NCI-H128 (cell line): ENCODE results near the gene MRPL17.

Source experiments
- DNase-seq: peaks from one replicate; lab custom pipeline; 2025; ENCODE audit not compliant: unreplicated experiment; lab: John Stamatoyannopoulos, UW

The MRPL17 gene

DNA sequence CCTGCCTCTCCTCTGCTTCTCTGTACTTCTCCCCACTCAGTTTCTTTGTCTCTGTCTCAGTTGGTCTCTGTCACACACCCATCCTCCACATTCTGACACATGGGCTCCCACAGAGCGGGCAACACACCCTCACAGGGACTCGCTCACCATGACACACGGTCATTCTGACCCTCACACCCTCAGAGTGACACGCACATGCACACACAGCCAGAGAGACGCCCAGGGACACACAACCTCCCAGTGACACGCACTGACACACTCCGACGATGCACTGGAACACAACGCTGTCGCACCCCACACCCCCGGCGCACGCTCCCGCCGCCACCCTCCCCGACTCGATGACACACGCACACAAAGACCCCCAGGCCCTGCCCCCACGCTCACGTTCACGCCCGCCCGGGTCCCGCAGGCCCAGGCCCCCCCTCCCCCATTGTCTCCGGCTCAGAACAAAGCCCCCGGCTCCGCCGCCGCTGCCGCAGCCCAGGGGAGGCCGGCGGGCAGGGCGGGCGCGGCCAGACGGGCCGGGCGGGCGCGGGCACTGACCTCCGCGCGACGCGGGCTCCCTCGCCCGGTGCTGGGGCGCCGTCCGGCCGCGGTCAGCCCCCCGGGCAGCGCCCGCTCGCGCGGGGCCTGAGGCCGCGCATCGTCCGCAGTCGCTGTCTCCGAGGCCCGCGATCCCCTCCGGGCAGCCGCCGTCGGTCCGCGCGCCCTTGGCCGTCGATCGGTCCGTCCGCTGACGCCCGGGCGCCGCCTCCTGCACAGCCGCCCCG is 27.9 kb downstream of the MRPL17 start:
- no peak for DNase-seq

DNA sequence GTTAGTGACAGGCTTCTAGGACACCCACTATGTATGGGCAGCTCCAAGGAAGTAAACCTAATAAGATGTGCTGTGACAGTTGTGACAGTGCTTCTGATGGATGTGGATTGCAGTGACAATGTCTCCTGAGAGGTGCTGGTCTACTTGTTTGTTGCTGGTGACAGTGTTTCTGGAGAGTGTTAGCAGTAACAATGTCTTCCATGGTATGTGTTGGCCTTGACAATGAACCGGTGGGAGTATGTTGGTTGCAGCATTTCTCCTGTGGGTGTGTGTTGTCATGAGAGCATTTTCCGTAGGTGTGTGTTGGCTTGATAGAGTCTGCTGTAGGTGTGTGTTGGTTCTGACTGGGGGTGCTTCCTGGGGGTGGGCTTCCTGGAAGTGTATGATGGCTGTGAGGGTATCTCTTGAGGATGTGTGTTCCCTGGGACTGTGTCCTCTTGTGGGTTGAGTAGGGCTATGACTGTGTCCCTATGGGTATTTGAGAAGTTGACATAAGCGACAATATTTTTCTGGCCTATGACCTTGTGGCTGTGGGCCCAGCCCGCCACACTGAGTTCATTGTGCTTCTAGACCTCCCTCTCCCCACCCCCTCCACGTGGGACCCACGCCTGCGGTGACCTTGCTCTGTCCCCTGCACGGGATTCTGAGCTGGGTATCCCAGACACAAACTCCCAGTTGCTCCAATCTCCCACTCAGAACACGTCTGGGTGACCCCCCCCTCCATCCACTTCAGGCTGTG is 28.7 kb downstream of the MRPL17 start:
- no peak for DNase-seq

DNA sequence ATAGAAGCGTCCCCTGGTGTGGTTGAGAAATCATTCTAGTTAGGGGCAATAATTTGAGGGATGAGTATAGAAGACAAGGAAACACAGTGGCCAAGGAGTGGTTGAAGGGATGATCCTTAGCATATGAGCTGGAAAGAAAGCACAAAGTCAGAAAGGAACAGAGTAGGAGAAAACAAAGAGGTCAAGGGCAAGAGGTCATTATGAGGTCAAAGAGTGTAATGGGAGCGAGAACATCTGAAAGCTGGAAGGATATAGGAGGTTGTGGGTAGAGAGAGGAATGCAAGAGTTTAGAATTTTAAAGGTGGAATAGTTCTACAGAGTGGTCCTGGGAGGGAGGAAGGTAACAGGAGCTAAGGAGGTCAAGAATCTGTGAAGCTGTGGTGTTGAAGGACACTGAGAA is 29.5 kb downstream of the MRPL17 start:
- no peak for DNase-seq

DNA sequence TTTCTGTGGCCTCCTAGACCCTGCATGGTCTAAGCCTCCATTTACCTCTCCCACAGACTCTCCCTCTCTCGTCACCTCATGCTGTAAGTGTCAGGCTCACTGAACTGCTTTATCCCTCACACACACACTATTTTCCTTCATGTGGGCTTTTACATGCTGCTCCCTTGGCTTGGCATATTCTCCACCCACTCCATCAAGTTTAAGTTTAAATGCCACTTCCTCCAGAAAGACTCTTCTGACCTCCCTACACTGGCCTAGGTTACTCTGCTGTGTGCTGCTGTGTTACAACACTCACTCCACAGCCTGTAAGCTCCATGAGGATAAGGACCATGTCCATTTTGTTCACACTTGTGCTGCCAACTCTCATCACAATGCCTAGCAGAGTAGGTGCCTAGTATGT is 30.0 kb downstream of the MRPL17 start:
- no peak for DNase-seq

DNA sequence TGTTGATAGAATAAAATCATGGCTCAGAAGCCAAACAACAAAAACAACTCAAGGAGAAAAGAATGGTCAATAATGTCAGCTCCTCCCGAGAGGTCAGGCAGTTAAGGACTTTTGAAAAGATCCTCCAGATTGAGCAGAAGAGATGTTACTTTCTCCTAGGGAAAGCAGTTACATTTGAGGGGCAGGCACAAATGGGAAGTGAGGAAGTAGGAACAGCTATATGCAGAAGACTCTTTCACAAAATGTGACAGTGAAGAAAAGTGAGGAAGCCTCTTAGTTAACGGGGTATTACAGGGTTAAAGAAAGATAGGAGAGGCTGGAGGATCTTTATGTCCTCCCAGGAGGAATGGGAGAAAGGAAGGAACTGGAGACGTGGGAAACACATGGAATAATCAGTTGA is 31.0 kb downstream of the MRPL17 start:
- DNase-seq, result no peak

DNA sequence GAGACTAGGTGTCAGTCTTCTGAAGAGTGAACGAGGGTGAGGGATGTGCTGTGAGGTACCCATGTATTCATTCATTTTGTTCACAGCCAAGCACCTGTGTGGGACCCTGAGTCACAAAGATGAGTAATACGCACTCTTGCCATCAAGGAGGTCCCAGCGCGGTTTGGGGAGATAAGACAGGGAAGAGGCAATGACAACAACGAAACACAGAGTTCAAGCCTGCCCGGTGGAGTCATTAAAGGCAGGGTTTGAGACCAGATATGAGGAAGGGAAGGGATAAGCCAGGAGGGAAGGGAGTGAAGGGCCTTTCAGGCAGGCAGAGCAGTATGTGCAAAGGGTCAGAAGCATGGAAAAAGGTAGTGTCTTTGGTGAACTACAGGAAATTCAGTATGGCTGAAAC is 32.2 kb downstream of the MRPL17 start:
- no peak for DNase-seq

DNA sequence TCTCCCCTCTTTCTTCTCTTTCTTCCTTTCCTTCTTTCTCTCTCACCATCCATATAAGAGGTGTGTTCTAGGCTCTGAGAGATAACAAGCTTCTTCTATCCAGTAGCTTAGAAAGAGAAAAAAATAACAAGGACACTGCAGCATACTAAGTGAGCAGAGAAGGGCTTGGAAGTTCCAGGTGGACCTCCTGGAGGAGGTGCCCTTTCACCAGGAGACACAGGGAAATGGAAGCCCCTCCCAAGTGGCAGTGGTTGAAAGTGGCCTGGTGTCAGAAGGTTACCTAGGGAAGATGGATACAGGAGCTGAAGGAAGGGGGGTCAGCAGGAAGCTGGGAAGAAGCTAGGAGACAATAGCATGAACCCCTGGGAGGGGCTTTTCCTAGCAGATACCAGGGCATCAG is 33.0 kb downstream of the MRPL17 start:
- no peak for DNase-seq

DNA sequence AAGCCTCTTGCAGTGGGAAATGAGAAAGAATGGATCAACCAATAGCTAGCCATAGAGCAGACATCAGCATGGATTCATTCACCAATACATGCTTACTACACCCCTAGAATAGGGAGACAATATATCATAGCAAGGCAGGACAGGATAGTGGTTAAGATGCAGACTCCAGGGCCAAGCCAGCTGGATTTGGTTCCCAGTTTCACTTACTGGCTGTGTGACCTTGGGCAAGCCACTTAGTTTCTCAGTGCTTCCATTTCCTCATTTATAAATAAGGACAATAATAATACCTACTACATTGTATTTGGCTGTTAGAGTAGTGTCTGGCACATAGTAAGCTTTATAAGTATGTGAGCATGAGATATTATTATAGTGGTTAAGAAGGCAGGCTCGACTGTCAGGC is 34.6 kb downstream of the MRPL17 start:
- DNase-seq, result no peak

DNA sequence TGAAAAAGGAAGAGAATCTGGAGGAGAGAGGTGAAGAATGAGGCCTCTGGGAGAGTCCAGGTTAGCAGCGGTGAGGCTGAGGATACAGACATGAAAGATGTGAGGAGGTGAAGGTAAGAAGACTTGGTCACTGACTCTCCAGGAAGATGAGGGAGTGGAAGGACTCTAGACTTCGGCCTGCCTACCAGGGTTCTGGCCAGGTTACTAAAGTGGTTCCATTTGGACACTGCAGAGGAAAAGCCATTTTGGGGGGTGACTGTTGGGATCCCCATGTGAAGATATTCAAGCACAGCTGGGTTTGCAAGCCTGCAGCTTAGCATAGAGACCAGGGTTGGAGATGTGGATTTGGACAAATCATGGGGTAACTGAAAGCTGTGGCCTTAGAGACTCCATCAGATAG is 35.3 kb downstream of the MRPL17 start:
- DNase-seq, result no peak

DNA sequence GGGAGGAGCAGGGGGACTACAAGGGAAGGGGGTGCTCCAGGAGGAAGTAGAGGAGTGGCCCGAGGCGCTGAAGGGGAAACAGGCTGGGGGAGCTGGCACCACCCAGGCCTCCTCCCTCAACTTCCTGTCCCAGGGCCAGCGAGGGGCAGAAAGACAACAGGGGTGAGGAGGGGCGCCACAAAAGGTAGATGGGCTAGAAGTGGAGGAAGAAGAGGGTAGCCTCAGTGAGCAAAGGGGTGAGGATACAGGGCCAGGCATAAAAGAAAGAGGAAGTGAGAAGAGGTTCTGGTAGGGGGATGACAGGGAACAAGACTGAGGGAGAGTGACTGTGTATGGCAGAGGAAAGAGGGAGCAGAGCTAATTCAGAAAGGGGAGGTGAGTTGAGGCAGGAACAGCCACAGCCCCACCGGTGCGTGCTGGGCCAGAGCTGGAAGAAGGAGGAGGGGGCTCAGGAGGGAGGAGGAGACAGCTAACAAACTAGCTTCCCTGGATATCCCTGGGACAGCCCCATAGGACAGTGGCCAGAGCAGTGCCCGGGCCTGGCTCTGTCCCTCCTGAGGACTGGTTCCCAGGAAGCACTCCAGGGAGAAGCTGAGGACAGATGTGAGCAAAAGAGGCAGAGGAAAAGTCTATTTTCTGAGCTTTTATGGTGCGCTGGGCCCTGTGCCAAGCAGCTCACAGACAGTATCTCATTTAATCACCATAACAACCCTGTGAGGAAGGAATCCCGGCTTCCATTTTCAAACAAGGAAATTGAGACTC is 36.0 kb downstream of the MRPL17 start:
- no peak for DNase-seq

DNA sequence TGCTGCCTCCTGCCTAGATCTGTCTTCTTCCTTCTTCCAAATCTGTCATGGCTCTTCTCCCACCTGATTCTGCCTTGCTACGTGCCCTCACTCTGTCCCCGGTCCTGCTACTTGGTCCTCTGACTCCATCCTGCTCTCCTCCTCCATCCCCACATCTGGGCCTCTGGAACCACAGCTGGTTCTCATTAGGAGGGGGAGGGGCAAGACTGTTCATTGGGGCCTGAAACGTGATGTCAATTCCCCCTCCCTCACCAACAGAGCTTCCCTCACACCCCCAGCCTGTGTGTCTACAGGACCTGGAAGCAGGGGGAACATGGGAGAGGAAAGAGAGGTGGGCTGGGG is 36.6 kb downstream of the MRPL17 start:
- no peak for DNase-seq

DNA sequence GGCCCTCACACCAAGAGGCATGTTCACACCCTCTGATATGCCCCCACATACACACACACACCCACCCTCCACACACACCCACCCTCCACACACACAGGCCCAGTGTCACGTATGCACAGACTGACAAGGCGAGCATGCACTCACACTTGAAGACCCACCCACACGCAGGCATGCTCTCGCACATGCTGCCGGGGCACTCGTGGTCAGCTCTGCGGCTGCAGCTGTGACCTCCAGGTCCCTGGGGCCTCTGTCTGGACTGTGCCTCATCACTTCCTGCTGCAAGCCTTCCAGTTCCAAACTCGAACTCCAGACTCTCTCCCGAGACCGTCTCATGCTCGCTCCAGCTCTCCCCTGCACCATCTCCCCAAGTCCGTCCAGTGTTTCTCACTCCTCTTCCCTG is 37.1 kb downstream of the MRPL17 start:
- no peak for DNase-seq

DNA sequence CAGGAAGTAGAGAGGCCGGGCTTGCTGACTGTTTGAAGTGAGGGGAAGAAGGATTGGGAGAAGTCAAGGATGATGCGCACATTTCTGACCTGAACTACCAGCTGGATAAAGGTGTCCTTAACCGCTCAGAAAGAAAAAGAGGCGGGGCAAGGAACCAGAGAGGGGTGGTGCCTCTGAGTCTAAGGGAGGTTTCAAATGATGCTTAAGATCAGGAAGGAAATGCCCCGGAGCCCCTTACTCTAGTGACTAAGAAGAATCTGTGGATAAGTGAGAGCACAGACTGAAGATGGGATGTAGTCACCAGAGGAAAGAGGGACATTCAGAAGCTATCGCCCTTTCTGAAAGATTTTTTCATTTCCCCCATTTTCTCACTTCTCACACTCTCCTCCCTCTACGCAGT is 40.2 kb downstream of the MRPL17 start:
- DNase-seq, result no peak

DNA sequence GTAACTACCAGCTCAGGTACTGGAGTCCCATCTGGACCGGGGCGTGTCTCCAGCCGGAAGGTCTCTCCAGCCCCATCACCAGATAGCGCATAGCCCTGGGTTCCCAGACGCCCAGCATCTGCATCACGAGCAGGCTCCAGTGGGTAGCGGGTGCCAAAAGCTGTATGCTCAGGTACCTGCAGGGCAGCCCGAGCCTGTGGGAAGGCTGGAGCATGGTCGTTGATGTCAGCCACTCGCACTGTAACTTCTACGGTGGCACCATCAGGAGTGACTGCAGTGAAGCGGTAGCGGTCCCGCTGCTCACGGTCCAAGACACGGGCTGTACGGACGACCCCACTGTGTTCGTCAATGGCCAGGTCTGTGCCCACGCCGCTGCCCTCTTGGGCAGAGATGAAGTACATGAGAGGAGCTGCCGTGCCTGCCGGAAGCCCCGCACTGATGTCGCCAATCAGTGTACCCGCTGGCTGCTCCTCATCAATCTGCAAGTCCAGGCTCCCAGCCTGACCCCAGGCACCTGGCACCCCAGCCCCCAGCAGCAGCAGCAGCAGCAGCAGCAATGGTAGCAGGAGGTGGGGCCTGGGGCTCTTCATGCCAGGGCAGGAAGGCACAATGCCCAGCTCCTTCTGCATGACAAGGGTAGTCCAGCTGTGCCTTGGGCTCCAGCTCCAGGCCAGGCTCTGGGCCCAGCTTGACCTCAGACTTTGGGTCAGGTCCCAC is 42.0 kb downstream of the MRPL17 start:
- no peak for DNase-seq

DNA sequence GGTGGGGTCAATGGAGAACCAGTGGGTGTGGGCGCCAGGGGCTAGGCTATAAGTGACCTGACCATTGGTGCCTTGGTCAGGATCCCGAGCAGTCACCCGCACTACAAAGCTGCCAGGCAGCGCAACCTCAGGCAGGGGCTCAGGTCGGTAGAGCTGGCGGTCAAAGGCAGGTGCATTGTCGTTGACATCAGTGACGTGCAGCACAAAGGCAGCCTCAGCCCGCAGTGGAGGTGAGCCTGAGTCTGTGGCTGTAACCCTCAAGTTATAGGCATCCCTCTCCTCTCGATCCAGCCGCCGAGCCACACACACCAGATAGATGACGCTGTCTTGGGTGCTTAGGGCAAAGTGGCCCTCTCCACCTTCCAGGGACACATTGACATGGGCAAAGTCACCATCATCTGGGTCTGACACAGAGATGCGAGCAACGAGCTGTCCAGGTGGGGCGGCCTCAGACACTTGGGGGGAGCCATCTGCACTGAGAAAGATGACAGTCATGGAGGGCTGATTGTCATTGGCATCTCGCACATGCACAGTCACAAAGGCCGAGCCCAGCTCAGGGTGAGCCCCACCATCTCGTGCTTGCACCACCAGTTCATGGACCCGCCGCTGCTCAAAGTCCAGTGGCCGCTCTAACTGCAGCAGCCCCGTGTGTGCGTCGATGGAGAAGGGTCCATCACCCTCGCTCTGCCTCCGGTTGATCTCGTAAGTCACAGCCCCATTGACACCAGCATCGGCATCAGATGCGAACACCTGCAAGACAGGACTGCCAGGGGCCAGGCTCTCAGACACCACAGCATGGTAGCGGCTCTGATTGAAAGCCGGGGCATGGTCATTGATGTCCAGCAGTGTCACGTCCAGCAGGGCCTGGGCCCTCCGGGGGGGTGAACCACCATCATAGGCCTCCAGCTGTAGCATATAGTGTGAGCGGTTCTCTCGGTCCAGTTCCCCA is 42.8 kb downstream of the MRPL17 start:
- no peak for DNase-seq

DNA sequence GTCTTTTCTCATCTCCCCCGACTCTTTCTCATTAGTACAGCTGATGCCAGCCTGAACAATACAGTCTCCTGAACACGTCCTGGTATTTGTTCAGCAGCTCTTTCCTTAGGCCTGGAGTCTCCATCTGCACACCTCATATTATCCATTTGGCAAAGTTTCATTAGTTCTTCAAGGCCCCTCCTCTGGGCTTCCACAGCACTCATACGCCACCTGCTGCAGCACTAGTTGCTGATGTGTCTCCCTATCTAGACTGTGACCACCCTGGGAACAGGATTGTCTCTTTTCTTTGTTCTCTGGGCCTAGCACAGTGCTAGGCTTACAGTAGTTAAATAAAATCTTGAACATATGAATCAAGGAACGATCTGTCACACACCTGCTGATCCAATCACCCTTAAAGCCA is 44.7 kb downstream of the MRPL17 start:
- no peak for DNase-seq

DNA sequence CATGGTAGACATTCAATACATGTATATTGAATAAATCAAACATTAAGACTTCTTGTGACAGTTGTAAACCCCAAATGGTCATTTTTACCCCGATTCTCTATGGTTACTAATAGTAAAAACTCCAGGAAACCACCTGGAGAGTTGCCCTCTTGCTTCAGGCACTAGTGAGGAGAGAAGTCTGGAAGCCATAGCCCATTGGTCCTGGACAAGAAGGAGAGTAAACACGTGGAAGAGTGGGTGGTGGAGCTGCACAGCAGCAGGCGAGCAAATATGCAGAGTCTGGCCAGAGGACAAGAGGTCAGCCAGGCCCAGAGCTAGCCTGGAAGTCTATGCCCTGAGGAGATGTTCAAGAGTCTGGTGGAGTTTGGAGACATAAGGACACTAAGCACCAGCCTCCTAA is 45.3 kb downstream of the MRPL17 start:
- no peak for DNase-seq

DNA sequence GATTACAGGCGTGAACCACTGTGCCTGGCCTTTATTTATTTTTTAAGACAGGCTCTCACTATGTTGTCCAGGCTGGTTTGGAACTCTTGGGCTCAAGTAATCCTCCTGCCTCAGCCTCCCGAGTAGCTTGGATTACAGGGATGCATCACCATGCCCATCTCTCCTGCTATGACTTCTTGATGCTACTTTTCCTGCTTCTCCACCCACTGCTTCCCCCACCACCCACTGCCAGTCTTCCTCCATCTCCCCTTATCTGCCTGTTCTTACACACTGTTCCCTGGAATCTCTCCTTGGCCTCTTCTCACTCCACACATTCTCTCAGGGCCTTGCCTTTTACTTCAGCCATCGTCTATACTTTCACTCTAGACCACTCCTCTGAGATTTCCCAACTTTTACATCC is 46.7 kb downstream of the MRPL17 start:
- DNase-seq, result no peak

DNA sequence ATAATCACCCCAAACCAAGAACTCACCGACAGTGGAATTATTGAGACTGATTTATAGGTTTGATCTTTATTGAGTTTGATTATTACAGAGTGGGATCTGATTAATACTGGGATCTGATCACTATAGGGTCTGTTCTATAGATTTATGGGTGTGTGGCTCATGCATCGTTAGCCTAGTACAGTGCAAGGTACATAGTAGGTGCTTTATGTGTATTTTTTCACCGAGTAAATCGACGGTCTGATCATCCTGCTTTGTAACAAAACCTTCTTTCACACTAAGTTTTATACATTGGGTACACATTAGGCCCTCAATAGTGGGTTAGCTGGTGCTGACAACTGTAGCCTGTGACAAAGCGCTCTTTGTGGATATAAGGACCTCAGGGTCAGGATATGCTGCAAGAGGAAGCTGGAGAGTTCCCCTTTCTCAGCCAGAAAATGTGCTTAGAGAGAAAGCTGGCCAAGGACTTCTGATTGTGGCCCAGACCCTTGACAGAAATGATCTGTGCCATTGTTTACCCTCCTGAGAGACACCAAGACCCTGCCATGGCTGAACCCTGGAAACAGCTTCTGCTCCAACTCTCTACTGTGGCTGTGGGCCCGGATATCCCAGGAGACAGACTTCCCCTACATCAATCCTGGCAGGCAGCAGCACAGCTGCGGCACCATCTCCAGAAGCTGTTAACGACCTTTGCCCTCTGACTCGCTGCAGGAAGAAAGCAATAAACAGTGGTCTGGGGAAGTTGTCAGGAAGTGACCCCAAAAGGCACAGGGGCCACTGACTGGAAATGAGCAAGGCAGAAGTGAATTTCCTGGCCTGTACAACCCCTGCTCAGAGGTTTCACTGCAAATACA is 47.8 kb downstream of the MRPL17 start:
- DNase-seq, result no peak
